T follicular helper cell (primary cell): ENCODE results near the gene SMARCA4.

ENCODE experiments used
- DNase-seq: peaks from one replicate; pipeline ENCODE4 v3.0.0-alpha.2; 2020; ENCODE audit warnings: low read depth
- total RNA-seq, 2 experiments: gene quantifications; one replicate each; lab custom pipeline; 2026; lab: John Stamatoyannopoulos, UW

SMARCA4 gene
- total RNA-seq = 158 to 177 reads per million in 2 experiments

DNA sequence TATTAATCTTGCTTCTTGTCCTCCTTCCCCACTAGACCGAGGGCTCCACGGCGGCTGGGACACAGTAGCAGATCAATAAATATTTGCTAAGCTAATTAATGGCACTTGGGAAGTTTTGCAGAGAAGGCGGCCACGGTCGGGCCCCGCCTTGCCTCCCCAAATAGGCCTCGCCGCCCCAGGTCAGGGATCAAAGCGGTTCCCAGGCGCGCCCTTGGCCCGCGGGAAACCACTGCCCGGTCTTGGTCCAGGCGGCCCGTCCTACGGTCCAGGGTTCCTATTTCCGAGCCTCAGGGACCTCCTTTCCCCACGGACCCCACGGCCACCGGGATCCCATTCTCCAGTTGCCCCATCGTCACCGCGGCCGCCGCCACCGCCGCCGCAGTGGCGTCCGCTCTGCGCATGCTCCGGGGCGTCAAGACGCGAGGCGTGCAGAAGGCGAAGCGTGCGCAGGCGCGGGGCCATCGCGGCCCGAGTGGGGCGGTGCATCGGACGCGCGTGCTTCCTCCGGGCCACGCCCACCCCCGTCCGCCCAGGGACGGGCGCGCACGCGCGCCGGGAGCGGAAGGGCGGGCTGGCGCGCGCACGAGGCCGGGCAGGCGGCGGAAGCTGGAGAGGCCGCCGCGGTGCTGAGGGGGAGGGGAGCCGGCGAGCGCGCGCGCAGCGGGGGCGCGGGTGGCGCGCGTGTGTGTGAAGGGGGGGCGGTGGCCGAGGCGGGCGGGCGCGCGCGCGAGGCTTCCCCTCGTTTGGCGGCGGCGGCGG is at the start of gene SMARCA4:
TSS of gene SMARCA4 (plus strand) at position 717 of the 759 bp plus-strand sequence. CDS start 23,122 bp downstream, outside the sequence.
- DNase-seq = peak; percentile 97

DNA sequence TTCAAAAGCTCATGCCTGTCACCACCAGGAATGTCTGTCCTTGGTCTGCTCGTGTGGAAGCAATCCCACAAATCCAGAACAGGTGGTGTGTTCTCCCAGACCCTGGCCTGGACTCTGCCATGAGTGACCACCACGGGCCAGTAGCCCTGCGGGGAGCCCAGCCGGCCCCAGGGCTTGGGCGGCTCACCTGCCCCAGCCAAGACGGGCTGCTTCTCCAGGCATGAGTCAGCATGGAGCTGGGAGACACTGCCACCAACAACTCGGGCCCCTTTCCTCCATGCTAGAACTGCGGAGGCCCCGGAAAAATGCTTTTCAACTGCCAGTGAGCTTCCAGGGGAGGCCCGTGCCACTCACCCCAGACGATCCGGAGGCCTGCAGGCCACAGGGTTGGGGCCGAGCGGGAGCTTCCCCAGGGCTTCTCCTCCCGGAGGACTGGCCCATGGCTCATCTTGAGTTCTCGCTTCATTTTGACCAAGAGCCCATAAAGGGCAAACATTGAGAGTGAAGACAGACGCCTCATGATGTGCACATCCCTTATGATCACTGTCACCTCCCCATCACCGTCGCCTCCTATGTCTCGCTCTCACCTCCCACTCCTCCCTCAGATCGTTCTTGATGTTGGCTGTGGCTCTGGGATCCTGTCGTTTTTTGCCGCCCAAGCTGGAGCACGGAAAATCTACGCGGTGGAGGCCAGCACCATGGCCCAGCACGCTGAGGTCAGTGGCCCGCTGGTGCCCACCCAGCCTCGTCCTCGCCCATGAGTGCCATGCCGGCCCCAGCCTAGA is 49.1 kb upstream of the SMARCA4 start:
- DNase-seq = no peak

DNA sequence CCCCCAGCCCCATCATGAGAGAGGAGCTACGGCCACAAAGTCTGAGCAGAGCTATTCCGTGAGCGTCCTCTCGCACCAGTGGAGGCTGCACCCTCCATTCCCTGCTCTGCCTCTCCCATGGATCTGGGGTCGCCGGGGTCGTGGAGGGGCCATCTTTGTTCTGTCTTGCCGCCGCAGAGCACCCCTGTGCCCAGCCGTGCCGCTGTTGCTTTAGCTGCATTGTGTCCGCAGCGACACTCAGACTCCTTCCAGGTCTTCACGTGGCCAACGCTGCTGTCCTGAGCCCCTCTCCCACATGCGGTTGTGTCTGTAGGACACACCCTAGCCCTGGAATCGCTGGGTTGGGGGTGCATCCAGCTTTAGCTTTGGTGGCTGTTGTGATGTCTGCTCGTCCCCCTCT is 48.2 kb upstream of the SMARCA4 start:
- DNase-seq = no peak

DNA sequence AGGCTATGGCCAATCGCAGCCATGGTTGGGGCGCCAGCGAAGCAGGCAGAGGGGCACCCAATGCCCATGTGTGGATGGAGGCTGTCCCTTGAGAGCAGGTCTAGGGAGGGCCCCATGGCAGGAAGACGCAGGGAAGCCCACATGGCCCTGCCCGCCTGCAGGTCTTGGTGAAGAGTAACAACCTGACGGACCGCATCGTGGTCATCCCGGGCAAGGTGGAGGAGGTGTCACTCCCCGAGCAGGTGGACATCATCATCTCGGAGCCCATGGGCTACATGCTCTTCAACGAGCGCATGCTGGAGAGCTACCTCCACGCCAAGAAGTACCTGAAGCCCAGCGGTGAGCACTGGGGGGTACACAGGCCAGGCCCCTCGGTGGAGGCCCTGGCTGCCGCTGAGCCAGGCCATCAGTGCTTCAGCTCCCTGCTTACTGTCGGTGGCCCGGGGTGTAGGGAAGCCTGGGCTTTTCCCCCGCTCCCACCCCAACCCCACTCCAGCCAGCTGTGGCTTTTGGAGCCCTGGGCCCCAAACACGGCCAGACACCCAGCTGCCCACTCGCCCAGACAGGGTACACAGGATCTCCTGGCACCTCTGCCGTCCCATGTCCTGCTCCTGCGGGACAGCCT is 47.0 kb upstream of the SMARCA4 start:
- no peak for DNase-seq

DNA sequence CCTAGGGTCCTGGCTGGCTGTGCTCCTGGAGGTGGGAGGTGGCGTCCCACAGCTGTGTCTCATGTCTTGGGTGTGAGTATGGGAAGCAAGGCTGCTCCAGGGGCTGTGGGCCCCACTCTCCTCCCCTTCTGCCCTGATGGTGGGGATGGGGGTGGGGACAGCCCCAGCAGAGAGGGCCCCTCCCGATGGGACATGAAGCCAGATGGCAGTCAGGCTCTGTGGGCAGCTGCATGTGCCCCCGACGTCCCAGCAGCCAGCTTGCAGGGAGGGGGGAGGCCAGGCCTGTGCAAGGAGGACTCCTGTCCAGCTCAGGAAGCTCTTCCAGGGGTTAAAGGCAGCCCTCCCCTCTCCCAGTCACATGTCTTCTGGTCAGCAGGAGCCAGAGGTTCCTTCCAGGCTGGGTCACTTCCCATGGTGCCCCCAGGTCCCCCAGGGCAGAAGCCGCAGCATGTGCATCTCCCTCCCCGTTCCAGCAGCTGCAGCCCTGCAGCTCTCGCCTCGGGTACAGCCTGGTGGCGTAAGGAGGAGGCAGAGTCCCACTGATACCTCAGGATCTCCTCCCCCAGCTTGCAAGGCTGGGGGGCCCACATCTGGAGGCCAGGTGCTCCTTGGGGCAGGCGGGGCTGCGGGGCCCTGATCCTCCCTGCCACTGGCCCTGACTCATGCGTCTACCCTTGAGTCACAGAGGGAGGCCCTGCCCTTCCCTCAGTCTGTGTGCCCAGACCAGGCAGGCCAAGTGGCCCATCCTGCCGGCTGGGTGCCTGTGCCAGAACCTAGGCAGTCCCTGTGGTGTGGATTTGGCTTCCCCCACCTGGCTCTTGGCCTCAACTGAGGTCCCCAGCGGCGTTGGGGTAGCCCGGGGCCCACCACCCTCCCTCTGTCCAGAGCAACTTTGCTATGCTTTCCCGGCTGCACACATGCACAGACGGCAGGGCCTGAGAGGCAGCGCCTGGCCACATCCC is 45.4 kb upstream of the SMARCA4 start:
- DNase-seq = no peak

DNA sequence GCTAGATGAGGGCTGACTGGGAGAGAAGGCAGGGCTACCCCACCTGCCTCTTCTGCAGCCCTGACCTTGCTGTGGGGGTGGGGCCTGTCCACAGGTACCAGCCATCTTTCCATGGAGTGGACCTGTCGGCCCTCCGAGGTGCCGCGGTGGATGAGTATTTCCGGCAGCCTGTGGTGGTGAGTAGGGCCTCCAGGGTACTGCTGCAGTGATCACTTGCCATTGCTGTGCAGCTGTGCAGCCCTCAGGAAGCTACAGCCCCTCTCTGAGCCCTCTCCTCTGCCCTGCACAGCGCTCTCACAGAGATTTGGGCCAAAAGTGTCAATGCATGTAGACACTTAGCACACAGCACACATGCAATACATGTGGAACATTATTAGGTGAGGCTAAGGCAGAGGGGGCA is 44.2 kb upstream of the SMARCA4 start:
- DNase-seq = no peak

DNA sequence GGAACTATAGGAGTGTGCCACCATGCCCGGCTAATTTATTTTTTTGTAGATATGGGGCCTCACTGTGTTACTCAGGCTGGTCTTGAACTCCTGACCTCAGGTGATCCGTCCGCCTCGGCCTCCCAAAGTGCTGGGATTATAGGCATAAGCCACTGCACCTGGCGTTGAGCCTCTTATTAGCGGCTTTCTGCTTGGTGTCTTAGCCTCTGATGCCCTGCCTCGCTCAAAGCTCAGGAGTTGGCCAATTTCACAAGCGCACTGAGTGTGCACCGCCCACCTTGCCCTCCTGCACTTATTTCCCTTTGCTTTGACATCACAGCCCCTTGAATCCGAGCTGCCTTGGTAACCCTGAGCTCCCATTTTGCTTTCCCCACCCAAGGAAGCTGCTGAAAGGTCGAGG is 42.5 kb upstream of the SMARCA4 start:
- DNase-seq = no peak

DNA sequence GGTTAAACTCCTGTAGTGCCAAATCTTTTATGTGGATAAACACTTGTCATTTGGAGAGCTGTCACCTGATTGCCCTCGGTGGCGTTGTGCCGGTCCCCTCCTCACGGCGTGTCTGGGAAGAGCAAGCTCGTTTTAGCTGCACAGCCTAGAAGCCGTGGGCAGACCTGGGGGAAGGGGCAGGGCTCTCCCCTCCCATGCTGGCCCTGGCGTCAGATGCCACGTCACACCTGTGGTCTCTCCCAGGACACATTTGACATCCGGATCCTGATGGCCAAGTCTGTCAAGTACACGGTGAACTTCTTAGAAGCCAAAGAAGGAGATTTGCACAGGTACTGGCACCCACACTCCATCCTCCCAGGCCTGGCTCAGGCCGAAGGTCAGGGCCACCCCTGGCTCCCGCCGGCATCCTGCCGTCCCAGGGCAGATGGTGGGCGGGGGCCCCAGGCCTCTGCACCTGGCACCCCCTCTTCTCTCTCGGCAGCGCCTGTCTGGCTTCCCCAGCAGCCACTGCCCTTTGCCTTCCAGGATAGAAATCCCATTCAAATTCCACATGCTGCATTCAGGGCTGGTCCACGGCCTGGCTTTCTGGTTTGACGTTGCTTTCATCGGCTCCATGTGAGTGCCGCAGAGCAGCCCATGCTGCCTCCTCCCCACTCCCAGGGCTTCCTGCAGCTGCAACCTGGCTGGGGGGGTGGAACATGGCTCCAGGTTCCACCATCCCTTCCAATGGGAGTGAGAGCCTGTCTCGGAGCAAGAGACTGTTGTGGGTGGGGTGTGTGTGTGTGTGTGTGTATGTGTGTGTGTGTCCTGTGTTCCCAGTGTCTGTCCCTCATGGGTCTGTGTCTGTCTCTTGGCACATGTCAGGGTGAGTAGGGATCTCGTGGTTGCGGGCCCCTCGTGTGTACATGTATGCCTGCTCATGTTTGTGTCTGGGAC is 41.2 kb upstream of the SMARCA4 start:
- no peak for DNase-seq

DNA sequence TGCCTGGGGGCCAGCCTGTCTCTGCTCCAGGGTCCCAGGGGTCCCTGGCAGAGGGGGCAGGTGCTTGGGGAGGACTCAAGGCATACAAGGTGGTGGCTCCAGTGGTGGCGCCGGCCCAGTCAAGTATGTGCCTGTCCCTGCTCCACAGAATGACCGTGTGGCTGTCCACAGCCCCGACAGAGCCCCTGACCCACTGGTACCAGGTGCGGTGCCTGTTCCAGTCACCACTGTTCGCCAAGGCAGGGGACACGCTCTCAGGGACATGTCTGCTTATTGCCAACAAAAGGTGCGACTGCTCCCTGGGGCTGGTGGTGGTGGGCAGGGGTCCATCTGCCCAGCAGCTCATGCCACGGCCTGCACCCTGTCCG is 40.6 kb upstream of the SMARCA4 start:
- no peak for DNase-seq

DNA sequence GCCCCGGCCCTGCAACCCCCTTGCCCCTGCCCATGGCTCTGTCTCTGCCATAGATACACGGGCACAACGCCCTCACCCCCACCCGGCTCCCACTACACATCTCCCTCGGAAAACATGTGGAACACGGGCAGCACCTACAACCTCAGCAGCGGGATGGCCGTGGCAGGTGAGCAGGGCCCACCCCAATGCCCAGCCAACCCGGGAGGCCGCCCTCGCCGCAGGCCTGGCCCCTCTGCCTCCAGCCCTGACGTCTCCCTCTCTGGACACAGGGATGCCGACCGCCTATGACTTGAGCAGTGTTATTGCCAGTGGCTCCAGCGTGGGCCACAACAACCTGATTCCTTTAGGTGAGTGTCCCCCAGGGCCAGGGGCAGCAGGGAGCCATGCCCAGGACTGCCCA is 40.0 kb upstream of the SMARCA4 start:
- no peak for DNase-seq

DNA sequence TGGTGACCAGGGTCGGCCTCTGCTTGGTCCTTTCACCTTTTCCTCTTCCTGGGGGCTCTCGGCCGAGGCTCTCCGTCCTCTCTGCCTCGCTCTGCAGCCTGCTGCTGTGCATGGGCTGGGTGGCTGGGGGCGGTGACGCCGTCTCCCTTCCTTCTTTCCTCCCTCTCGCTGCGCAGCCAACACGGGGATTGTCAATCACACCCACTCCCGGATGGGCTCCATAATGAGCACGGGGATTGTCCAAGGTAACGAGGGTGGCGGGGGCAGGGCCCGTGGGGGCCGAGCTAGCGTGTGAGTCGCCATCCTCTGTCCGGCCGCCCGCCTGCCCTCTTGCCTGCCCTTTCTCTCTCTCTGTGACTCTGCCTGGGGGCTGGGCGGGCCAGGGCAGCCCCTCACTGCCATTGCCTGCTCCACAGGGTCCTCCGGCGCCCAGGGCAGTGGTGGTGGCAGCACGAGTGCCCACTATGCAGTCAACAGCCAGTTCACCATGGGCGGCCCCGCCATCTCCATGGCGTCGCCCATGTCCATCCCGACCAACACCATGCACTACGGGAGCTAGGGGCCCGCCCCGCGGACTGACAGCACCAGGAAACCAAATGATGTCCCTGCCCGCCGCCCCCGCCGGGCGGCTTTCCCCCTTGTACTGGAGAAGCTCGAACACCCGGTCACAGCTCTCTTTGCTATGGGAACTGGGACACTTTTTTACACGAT is 39.5 kb upstream of the SMARCA4 start:
- DNase-seq = no peak

DNA sequence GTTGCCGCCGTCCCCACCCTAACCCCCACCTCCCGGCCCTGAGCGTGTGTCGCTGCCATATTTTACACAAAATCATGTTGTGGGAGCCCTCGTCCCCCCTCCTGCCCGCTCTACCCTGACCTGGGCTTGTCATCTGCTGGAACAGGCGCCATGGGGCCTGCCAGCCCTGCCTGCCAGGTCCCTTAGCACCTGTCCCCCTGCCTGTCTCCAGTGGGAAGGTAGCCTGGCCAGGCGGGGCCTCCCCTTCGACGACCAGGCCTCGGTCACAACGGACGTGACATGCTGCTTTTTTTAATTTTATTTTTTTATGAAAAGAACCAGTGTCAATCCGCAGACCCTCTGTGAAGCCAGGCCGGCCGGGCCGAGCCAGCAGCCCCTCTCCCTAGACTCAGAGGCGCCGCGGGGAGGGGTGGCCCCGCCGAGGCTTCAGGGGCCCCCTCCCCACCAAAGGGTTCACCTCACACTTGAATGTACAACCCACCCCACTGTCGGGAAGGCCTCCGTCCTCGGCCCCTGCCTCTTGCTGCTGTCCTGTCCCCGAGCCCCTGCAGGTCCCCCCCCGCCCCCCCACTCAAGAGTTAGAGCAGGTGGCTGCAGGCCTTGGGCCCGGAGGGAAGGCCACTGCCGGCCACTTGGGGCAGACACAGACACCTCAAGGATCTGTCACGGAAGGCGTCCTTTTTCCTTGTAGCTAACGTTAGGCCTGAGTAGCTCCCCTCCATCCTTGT is 38.8 kb upstream of the SMARCA4 start:
- no peak for DNase-seq

DNA sequence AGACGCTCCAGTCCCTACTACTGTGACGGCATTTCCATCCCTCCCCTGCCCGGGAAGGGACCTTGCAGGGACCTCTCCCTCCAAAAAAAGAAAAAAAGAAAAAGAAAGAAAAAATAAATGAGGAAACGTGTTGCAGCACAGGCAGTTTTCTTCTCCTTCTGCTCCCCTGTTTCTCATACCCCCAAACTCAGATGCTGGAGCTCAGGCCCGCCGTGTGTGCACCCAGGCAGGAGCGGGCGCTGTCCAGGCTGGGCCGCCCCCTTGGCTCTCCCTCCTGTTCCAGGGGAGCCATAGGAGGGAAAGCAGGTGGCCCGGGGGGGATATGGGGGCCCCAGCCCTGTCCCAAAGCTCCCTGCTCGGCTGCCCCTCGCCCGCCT is 38.2 kb upstream of the SMARCA4 start:
- no peak for DNase-seq

DNA sequence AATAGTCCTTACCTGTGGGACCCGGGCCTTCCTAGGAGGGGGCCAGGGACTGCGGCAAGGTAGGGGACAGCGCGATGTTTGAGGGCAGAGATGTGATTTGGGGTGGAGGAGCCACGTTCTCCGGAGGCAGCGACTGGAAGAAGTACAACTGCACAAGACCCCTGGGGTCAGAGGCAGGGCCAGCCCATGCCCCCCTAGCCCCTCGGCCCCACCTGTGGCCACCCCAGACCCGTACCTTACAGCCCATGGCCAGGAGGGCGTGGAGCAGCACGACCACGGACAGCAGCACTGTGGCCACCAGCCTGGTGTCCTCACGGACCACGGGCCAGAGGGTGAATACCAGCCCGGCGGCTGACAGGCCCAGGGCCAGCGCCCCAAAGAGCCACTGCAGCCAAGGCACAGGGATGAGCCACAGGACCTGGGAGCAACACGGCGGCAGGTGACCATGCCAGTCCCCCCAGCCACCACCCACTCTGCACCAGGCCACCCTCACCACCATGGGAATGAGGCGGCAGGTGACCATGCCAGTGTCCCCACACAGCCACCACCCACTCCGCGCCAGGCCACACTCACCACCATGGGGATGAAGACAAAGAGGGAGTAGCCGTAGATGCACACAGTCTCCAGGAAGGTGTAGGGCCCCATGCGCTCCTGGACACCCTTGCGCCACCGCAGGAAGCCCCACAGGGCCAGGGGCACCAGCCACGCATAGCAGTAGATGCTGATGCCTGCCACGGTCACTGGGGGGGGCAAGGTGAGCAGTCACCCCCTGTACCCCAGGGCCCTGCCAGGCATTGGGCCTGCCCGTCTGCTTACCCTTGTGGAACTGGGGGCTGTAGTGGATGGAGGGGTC is 37.3 kb upstream of the SMARCA4 start:
- no peak for DNase-seq

DNA sequence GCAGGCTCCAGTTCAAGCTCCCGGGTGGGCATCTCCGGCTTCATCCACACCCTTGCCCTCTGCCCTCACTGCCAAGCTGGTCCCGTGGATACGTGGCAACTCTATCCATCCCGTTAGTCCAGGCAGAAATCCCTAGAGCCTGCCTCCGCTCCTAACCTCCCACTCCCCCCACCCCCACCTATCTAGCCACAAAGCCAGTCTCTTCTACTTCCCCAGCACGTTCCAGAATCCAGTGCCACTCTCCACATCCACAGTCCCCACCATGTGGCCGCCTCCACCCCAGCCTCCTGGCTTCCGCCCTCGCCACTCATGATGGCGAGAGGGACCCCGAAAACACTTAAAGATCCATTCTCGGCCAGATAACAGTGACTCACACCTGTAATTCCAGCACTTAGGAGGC is 36.2 kb upstream of the SMARCA4 start:
- no peak for DNase-seq

DNA sequence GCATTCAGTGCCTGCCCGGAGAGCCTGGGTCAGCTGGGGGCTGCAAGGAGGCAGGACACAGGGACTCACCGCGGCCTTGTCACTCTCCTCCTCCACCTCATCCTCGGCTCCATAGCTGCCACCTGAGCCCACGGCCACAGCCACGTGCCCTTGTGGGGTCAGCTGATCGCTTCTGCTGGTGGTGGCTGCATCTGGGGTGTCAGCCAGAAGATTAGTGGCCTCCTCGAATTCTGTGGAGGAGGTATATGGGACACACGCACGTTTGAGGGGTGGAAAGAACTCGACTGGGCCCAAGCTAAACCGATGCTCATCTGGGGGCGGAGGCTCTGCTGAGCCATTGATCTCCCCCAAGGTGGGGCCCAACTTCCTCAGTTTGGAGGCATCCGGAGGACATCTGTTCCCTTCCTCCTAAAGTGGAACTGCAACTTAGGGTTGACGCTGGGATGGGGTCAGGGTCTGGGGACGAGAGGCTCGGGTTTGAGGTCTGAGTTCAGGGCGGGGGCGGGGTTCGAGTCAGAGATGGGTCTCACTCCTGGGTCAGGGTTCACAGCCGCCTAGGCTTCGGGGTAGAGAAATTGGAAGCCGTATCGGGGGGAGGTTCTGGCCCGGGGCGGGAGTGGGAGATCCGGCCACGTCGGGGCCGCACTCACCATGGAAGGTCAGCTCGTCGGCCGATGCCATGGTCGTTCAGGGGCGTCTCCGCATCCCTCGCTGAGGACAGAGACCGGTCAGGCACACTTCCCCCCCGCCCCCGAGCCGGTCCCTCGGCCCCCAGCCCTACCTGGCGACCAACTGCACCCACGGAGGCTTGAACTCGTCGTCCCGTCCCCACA is 32.9 kb upstream of the SMARCA4 start:
- no peak for DNase-seq
